Measurements from ENCODE around the gene MRPL51.
"Not testable (repeated sequence)": the region's sequence is repeated elsewhere in the genome, so short reads cannot be mapped to it uniquely, and the experiment has no call there.

MRPL51 gene

DNA sequence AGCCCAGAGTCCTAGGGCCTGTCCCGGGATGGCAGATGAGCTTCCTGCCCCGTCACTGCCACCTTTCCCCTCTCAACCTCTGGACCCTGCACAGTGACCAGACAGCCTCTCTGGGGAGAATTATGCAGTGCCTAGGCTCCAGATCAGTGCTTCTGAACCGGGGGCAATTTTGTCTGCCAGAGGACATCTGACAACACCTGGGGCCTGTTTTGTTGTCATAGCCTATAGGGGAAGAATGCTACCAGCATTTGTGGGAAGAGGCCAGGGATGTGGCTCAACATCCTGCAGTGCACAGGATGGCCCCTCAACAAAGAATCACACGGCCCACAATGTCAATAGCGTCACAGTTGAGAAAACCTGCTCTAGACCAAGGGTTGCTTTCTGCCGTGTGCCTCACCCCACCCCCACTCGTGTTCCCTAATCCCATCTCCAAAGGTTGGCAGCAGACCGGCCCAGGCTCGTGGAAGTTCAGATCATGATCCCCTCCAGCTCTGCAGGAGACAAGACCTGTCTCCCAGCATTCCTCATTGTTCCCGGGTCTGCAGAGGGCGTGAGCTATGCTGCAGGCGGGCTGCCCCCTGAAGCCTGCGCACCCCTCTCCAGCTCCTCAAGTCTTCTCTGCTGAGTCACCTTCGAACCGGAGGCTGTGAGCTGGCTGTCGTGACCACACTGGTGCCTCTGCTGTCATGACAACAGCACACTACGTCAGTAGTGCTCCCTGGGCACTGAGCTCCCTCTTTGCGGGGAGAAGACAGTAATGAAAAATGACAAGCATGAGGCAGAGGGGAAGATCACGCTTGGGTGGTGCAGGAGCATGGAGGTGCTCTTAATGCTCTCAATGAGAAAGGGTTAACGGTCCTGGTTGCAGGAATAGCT is 39.2 kb upstream of the MRPL51 start:
- DNase-seq (ENCODE audit: low read depth): peak; percentile 76

DNA sequence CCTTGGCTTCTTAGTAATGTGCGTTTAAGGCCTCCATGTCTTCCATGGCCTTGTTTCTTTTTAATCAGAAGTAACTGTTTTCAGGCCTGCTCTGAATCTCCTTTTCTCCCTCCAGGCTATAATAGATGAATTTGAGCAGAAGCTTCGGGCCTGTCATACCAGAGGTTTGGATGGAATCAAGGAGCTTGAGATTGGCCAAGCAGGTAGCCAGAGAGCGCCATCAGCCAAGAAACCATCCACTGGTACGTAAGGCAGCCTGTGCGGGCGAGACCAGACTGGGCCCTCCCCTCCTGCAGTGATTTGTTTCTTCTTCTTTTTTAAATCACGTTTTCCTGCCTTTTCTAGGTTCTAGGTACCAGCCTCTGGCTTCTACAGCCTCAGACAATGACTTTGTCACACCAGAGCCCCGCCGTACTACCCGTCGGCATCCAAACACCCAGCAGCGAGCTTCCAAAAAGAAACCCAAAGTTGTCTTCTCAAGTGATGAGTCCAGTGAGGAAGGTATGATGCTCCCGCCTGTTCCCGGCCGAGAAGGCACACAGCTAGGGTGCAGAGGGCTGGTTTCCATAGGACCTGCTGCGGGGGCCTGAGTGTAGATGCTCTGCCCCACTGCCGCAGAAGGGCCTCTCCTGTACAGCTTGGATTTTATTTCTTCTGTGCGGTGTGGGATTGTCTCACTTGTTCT is 37.7 kb upstream of the MRPL51 start:
- DNase-seq (ENCODE audit: low read depth): no peak

DNA sequence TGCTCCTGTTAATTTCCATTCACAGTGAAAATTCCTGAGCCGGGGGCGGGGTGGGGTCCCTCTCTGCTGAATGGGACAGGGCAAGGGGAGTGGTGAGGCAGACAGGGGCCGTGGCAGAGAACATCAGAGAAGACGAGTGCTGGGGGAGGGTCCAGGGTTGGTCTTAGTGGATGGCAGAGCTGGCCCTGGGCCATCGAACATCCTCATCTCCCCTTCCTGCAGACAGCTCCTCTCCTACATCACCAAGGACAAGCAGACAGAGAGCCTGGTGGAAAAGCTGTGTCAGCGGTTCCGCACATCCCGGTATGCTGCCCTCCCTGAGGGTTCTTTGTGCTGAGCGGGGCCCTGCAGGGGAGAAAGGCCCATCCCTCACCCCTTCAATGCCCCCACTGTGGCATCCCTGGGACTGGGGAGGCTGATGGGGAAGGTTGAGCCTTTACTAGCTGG is 36.3 kb upstream of the MRPL51 start:
- no peak for DNase-seq (ENCODE audit: low read depth)

DNA sequence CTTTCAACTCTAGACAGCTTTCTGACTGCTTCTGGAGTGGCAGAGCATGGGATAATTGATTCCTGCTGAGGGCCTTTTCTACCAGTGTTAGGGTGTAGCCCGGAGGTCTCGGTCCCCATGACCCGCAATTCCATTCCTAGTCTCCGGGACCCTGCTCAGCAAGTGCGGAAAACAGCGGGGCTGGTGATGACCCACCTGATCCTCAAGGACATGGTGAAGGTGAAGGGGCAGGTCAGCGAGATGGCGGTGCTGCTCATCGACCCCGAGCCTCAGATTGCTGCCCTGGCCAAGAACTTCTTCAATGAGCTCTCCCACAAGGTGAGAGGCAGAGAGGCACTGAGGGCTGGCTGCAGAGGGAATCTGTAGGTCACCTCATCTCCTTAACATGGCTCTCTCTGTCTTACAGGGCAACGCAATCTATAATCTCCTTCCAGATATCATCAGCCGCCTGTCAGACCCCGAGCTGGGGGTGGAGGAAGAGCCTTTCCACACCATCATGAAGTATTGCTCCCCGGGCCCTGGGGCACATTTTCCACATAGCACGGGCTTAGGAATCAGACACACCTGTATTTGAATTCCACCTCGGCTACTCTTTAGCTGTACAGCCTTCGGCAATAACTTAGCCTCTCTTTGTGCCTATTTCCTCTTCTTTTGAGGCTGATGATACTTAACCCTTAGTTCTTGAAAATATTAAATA is 35.6 kb upstream of the MRPL51 start:
- no peak for DNase-seq (ENCODE audit: low read depth)

DNA sequence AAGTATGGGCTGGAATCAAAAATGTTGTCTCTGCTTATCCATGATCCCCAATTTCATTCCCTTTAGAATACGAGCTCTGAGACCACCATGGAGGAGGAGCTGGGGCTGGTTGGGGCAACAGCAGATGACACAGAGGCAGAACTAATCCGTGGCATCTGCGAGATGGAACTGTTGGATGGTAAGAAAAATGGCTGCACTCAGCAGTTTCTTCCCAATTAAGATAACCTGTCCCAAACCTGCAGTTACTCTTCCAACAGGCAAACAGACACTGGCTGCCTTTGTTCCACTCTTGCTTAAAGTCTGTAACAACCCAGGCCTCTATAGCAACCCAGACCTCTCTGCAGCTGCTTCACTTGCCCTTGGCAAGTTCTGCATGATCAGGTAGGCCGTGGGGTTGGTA is 34.6 kb upstream of the MRPL51 start:
- no peak for DNase-seq (ENCODE audit: low read depth)

DNA sequence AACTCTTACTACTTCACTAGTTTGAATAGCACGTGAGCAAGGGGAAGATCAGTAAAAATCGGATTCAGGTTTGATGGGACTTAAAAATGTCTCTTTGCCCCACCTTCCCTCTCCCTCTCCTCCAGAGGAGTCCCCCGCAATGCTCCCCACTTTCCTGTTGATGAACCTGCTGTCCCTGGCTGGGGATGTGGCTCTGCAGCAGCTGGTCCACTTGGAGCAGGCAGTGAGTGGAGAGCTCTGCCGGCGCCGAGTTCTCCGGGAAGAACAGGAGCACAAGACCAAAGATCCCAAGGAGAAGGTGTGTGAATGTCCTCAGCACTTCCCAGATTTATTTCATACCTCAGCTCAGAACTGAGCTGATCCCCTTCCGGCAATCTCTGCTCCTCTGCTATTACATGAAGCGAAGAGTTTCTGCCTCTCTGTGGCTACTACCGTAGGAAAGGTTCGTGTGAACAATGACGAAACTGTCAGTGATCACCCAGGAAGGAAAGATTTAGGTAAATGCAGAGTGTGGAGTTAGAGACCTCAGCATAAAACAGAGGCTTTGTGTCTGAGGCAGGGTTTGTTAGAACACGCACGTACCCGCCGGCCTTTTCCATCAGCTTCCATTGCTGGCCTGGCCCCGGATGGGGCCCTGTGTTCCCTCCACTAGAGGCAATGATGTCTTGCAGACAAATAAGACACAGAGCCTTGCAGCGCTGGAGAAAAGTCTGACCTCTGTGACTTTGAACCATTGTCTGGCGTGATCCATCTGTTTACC is 33.9 kb upstream of the MRPL51 start:
- no peak for DNase-seq (ENCODE audit: low read depth)

DNA sequence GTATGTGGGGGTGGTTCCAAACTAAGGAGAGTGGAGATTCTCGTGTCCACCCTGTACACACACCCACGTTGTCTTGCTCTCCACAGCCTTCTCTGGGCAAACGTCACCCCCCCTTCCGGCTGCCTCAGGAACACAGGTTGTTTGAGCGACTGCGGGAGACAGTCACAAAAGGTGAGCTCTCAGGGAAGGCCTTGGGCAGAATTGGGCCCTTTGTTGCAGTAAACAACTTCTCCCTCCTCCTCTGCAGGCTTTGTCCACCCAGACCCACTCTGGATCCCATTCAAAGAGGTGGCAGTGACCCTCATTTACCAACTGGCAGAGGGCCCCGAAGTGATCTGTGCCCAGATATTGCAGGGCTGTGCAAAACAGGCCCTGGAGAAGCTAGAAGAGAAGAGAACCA is 33.1 kb upstream of the MRPL51 start:
- no peak for DNase-seq (ENCODE audit: low read depth)

DNA sequence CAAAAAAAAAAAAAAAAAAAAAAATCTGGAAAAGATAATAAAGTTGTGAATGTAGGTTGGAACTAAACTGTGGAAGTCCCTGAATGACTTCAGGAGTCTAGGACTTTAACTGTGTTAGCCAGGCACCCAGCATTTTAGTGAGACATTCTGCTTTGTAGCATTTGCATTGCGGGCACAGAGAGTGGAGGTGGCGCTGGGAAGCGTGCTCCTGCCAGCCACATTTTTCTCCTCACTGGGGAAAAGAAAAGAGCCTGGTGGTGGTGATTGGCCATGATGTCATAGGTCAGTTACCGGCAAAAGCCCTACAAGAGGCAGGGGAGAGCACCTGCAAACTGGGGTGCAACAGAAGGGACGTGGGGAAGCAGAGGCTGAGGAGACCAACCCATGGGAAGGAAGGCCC is 31.6 kb upstream of the MRPL51 start:
- no peak for DNase-seq (ENCODE audit: low read depth)

DNA sequence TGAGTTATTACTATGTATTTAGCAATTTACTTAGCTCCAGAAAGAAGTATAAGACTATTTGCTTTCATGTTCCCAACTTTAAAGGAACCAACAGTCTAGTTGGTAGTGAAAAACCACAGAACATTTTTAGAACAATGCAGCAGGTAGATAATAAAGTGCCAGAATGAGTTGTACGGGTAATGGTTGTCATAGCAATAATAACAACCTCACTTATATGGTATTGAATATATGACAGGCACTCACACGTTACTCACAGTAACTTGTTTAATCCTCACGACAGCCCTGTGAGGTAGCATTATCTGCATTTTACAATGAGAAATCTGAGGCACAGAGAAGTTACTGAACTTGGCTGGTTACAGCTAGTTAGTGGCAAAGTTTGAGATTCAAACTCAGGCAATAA is 30.6 kb upstream of the MRPL51 start:
- no peak for DNase-seq (ENCODE audit: low read depth)

DNA sequence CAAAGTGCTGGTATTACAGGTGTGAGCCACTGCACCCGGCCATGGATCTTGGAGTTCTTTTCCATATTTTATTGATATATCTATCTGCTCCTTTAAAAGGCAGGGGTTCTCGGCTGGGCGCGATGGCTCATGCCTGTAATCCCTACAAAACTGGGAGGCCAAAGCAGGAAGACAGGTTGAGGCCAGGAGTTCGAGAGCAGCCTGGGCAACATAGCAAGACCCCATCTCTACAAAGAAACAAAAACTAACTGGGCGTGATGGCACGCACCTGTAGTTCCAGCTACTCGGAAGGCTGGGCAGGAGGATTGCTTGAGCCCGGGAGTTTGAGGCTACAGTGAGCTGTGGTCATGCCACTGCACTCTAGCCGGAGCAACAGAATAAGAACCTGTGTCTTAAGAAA is 29.1 kb upstream of the MRPL51 start:
- no peak for DNase-seq (ENCODE audit: low read depth)

DNA sequence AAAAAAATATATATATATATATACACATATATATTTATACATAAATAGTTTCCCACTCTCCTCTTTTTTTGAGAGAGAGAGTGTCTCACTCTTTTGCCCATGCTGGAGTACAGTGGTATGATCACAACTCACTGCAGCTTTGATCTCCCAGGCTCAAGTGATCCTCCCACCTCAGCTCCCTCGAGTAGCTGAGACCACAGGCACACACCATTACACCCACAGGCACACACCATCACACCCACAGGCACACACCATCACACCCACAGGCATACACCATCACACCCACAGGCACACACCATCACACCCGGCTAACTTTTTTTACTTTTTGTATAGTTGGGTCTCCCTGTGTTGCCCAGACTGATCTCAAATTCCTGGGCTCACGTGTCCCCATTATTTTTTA is 27.1 kb upstream of the MRPL51 start:
- no peak for DNase-seq (ENCODE audit: low read depth)

DNA sequence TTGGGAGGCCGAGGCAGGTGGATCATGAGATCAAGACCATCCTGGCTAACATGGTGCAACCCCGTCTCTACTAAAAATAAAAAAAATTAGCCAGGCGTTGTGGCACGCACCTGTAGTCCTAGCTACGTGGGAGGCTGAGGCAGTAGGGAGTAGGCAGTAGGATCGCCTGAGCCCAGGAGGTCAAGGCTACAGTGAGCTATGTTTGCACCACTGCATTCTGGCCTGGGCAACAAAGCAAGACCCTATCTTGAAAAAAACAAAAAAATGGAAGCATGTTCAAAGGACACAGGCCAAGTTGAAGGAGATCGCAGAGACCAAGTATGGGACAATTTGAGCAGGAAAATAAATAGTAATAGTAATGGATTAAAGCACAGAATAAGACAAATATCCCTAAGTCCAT is 15.0 kb upstream of the MRPL51 start:
- no peak for DNase-seq (ENCODE audit: low read depth)

DNA sequence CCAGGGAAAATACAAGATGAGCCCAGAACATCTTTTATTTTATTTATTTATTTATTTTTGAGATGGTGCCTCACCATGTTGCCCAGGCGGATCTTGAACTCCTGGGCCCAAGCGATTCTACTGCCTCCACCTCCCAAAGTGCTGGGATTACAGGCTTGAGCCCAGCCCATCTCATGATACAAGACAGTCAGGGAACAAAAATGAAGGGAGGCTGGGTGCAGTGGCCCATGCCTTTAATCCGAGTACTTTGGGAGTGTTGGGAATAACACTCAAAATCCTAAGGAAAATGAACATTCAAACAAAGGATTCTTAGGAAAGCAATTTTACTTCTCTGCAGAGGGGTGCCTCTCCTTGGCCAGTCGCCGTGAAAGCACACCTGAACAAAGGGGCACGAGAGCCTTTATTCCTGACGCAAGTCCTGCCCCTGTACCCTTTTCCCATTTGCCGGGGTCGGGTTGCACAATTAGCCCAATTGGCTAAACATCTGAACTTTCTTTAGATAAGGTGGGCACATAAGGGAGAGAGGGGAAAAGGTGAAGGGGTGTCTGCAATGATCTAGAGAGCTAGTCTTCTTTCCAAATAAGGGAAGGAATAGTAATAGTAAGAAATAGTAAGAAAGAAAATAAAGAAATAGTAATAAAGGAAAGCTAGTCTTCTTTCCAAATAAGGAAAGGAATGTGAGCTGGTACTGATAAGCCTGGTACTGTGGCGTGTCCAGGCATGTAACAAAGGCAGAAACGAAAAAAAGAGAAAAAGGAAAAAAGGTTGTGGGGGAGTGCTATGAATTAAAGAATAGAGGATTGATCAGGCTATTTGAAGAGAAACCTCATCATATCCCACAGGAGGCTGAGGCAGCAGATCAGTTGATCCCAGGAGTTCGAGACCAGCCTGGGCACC is 14.3 kb upstream of the MRPL51 start:
- DNase-seq (ENCODE audit: low read depth): no peak

DNA sequence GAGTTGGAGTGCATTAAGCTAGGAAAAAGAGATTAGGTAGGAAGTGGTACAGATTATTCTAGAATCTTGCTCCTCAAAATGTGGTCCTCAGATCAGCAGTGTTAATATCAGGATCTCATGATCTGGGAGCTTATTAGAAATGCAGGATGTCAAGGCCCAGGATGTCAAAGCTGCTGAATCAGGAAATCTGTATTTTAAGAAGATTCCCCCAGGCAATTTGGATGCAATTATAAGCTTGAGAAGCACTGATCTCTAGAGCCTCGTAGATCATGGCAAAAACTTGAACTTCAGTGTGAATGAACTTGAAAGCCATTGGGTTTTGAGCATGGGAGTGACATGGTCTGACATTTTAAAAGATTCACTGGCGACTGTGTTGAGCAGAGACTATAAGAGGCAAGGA is 7.4 kb upstream of the MRPL51 start:
- DNase-seq (ENCODE audit: low read depth): no peak

DNA sequence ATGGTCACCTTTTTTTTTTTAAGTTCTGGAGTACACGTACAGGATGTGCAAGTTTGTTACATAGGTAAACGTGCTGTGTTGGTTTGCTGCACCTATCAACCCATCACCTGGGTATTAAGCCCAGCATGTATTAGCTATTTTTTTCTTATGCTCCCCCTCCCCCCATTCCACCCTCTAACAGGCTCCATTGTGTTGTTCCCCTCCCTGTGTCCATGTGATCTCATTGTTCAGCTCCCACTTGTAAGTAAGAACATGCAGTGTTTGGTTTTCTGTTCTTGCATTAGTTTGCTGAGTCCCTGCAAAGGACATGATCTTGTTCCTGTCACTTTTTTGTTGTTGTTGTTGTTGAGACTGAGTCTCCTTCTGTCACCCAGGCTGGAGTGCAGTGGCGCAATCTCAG is 4.2 kb upstream of the MRPL51 start:
- DNase-seq (ENCODE audit: low read depth): not testable (repeated sequence)

DNA sequence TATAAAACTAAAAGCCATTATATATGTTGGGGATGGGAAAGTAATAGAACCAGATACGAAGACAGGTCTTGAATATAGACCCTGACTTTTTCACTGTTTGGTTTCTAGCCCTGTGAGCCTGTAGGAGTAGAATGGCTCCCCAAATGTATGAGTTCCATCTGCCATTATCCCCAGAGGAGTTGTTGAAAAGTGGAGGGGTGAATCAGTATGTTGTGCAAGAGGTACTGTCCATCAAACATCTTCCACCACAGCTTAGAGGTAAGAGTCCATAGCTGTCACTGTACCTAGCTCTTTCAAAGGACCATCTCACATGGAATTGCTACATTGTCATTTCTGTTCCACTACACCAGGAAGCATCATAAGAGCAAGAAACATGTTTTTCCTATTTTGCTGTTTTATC is 1.9 kb upstream of the MRPL51 start:
- no peak for DNase-seq (ENCODE audit: low read depth)

DNA sequence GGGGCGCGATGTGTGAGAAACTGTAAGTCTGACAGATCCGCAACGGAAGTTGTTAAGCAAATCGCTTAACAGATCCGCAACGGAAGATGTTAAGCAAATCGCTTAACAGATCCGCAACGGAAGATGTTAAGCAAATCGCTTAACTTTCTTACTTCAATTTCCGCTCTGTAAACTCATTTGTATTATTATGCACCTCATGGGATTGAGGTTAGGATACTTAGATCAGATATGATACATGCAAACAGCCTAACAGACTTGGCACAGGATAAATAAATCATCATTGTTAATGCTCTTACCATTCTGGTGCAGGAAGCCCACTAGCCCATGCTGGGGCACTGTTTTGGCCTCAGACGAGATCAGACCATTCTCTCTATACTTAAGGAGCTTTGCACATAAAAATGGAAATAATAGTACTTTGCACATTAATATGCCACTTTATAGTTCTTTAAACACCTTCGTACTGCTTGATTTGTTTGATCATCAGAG is 1.2 kb upstream of the MRPL51 start:
- DNase-seq (ENCODE audit: low read depth): no peak

DNA sequence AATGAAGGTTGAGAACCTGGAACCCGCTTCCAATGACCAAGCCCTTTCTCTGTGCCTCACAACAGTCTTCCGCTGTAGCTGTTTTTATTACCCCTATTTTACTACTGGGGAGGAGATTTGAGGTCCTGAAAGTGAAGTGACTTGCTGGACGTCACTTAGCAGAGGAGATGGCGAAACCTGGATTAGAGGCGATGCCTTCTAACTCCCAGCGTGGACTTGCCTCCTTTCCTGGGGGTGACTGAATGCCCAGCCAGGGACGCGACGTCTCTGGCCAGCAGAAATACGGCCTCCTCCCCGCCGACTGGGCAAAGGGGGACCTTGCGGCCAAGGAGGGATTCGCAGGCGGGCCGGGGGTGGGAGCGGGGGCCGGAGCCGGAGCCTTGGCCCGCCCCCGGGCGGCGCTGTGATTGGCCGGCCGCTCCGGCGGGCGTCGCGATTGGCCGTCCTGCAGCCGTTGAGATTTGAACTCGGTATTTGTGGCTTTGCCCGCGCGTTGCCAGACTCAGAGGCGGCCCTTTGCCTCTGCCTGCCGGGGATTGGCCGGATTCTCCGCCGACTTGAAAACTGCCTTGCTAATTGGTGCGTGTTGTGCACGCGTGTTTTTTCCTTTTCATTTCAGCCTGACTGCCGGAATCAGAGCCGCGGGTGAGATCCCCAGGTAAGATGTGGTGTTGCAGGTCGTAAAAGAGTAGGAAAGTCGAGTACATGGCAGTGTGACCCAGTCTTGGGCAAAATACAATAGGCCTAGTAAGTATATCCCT is 615 bp upstream of the MRPL51 start, which contains the start of gene NCAPD2:
NCAPD2 (plus strand) TSS at position 606 of the 761 bp plus-strand sequence. CDS start 997 bp downstream, outside the sequence.
- peak; percentile 89 for DNase-seq (ENCODE audit: low read depth)

DNA sequence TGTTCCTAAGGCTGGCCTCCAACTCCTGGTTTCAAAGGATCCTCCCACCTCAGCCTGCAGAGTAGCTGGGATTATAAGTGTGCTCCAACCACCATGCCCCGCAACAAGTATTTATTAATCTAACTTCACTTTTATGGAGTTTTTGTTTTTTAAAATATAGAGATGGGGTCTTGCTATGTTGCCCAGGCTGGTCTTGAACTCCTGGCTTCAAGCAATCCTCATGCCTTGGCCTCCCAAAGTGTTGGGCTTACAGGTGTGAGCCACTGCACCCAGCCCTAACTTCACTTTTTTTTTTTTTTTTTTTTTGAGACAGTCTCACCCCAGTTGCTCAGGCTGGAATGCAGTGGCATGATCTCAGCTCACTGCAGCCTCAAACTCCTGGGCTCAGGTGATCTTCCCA is 2.4 kb downstream of the MRPL51 start:
- not testable (repeated sequence) for DNase-seq (ENCODE audit: low read depth)

DNA sequence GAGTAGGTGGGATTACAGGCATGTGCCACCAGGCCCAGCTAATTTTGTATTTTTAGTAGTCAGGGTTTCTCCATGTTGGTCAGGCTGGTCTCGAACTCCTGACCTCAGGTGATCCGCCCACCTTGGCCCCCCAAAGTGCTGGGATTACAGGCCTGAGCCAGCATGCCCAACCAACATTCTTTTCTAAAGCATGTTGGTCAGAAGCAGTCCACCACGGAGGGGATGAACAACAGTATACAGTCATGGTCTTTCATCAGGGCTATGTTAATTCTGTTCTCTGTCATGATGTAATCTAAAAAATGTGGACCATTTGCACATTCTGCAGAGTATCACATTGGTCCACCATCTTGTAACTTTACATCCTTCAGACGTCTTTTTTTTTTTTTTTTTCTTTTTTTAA is 3.6 kb downstream of the MRPL51 start:
- no peak for DNase-seq (ENCODE audit: low read depth)

All from stimulated activated CD8-positive, alpha-beta memory T cell treated with anti-CD3 and anti-CD28 coated beads, Interleukin-4, amount 100 ng/mL, for 24 hours (primary cell).